Measurements from ENCODE around the gene RPS6KC1. TPM values are rescaled to one million over a fixed set of nuclear protein-coding genes. Genes with fewer than 3 reads are reported as not detected.
"Not testable (repeated sequence)": the region's sequence is repeated elsewhere in the genome, so short reads cannot be mapped to it uniquely, and the experiment has no call there.

The RPS6KC1 gene
- total RNA-seq, 1 donor from 2014 or later = 15.3 TPM

GRCh38 chr1:213104604-213105003 is 53.6 kb downstream of the RPS6KC1 start:
- DNase-seq (ENCODE audit: low read depth in 2 of 2) = no peak

GRCh38 chr1:213106298-213106697 is 55.3 kb downstream of the RPS6KC1 start:
- no peak for DNase-seq (ENCODE audit: low read depth in 2 of 2)

GRCh38 chr1:213107613-213108012 is 56.6 kb downstream of the RPS6KC1 start:
- no peak for DNase-seq (ENCODE audit: low read depth in 2 of 2)

GRCh38 chr1:213110349-213111300 is 59.6 kb downstream of the RPS6KC1 start:
- DNase-seq (ENCODE audit: low read depth in 2 of 2) = no peak

- no peak for DNase-seq (ENCODE audit: low read depth in 2 of 2)
Measured at GRCh38 chr1:213111502-213111901, 60.5 kb downstream of the RPS6KC1 start.

- DNase-seq (ENCODE audit: low read depth in 2 of 2) = not testable (repeated sequence)
Measured at GRCh38 chr1:213112723-213113122, 61.7 kb downstream of the RPS6KC1 start.

- not testable (repeated sequence) for DNase-seq (ENCODE audit: low read depth in 2 of 2)
Measured at GRCh38 chr1:213117699-213118180, 66.7 kb downstream of the RPS6KC1 start.

GRCh38 chr1:213119794-213120193 is 68.8 kb downstream of the RPS6KC1 start:
- DNase-seq (ENCODE audit: low read depth in 2 of 2) = no peak

GRCh38 chr1:213120386-213120785 is 69.3 kb downstream of the RPS6KC1 start:
- peak; percentile 26 to 44 for DNase-seq (ENCODE audit: low read depth in 2 of 2)

GRCh38 chr1:213120961-213121360 is 69.9 kb downstream of the RPS6KC1 start:
- DNase-seq (ENCODE audit: low read depth in 2 of 2) = no peak

- peak; percentile 74 to 81 for DNase-seq (ENCODE audit: low read depth in 2 of 2)
Measured at GRCh38 chr1:213122514-213122929, 71.5 kb downstream of the RPS6KC1 start.

- no peak for DNase-seq (ENCODE audit: low read depth in 2 of 2)
Measured at GRCh38 chr1:213123087-213123486, 72.0 kb downstream of the RPS6KC1 start.

GRCh38 chr1:213123536-213123935 is 72.5 kb downstream of the RPS6KC1 start:
- peak; percentile 52 to 63 for DNase-seq (ENCODE audit: low read depth in 2 of 2)

GRCh38 chr1:213124590-213124989 is 73.5 kb downstream of the RPS6KC1 start:
- no peak for DNase-seq (ENCODE audit: low read depth in 2 of 2)

- DNase-seq (ENCODE audit: low read depth in 2 of 2) = peak; percentile 21 to 66
Measured at GRCh38 chr1:213125643-213126042, 74.6 kb downstream of the RPS6KC1 start.

GRCh38 chr1:213127074-213127473 is 76.0 kb downstream of the RPS6KC1 start:
- DNase-seq (ENCODE audit: low read depth in 2 of 2) = no peak

- no peak for DNase-seq (ENCODE audit: low read depth in 2 of 2)
Measured at GRCh38 chr1:213131851-213132655, 81.0 kb downstream of the RPS6KC1 start.

GRCh38 chr1:213135572-213135971 is 84.5 kb downstream of the RPS6KC1 start:
- peak in 1 of 2 donors; percentile 51 for DNase-seq (ENCODE audit: low read depth in 2 of 2)

GRCh38 chr1:213136190-213136917 is 85.3 kb downstream of the RPS6KC1 start:
- no peak for DNase-seq (ENCODE audit: low read depth in 2 of 2)

- no peak for DNase-seq (ENCODE audit: low read depth in 2 of 2)
Measured at GRCh38 chr1:213138391-213138790, 87.3 kb downstream of the RPS6KC1 start.

GRCh38 chr1:213138892-213139291 is 87.9 kb downstream of the RPS6KC1 start:
- no peak for DNase-seq (ENCODE audit: low read depth in 2 of 2)
